Measurements from ENCODE around the gene BCL2L11. TPM values are rescaled to one million over a fixed set of nuclear protein-coding genes. Genes with fewer than 3 reads are reported as not detected.

Gene BCL2L11
- total RNA-seq, 4 donors from 2014 or later = 4.8 to 18.8 (median 13.7) TPM

- intact Hi-C loops (cut with DNase I; ENCODE audit: low total_unique reads) = loop anchor here (2.0 kb wide), 1 partner anchor 16 kb away; no protein-coding TSS in a partner anchor
- Histone ChIP-seq H3K4me1 (peaks cover 15 to 26% of the 10 kb centered on the region in 2 donors), H3K36me3 (no peaks in the 10 kb centered on the region), H3K27me3 (no peaks in the 10 kb centered on the region), H3K9me3 (no peaks in the 10 kb centered on the region), H3K27ac (no peak overlapping the region), H3K4me3 (no peak overlapping the region)
- in situ Hi-C loops (cut with MboI; ENCODE audit: low sequenced_read_pairs in 4 of 4) = loop anchor here in 1 of 4 donors (25.0 kb wide), 1 partner anchor 1117 kb away; the partner anchor contains the start of gene ZC3H8
- TF ChIP-seq POLR2A (IDR thresholded peaks at IDR 0.05) (no peak), CTCF (IDR thresholded peaks at IDR 0.05 in 4 of 5, conservative IDR thresholded peaks at IDR 0.05 in 1 of 5) (no peak)
- ATAC-seq = no peak
- DNase-seq = no peak
Observed at GRCh38 chr2:111145103-111145760, 24.5 kb downstream of the BCL2L11 start.

GRCh38 chr2:111145951-111146350, 25.2 kb downstream of the BCL2L11 start:
- TF ChIP-seq POLR2A (IDR thresholded peaks at IDR 0.05) (no peak), CTCF (IDR thresholded peaks at IDR 0.05 in 4 of 5, conservative IDR thresholded peaks at IDR 0.05 in 1 of 5) (no peak)
- Histone ChIP-seq H3K27ac (no peak overlapping the region), H3K36me3 (peaks cover 0 to 6% of the 10 kb centered on the region in 2 donors), H3K4me3 (no peak overlapping the region), H3K27me3 (no peaks in the 10 kb centered on the region), H3K9me3 (no peaks in the 10 kb centered on the region), H3K4me1 (peaks cover 8 to 19% of the 10 kb centered on the region in 2 donors)
- in situ Hi-C loops (cut with MboI; ENCODE audit: low sequenced_read_pairs in 4 of 4) = loop anchor here in 1 of 4 donors (25.0 kb wide), 1 partner anchor 1116 kb away; the partner anchor contains the start of gene ZC3H8
- DNase-seq = no peak
- ATAC-seq = no peak
- intact Hi-C loops (cut with DNase I; ENCODE audit: low total_unique reads) = loop anchor here (2.0 kb wide), 1 partner anchor 15 kb away; no protein-coding TSS in a partner anchor

- H3K9me3 ChIP-seq = no peaks in the 10 kb centered on the region
- in situ Hi-C loops (cut with MboI; ENCODE audit: low sequenced_read_pairs in 4 of 4) (loop anchor here in 1 of 4 donors (25.0 kb wide), 1 partner anchor 1114 kb away; the partner anchor contains the start of gene ZC3H8), intact Hi-C loops (cut with DNase I; ENCODE audit: low total_unique reads) (no loop called here)
- no peaks in the 10 kb centered on the region for H3K27me3 ChIP-seq
- DNase-seq = no peak
- no peak overlapping the region for H3K4me3 ChIP-seq
- no peak for ATAC-seq
- H3K27ac ChIP-seq = no peak overlapping the region
- peaks cover 5 to 8% of the 10 kb centered on the region in 2 donors for H3K4me1 ChIP-seq
- TF ChIP-seq CTCF (IDR thresholded peaks at IDR 0.05 in 4 of 5, conservative IDR thresholded peaks at IDR 0.05 in 1 of 5) (no peak), POLR2A (IDR thresholded peaks at IDR 0.05) (no peak)
- peaks cover 4 to 19% of the 10 kb centered on the region in 2 donors for H3K36me3 ChIP-seq
Observed at GRCh38 chr2:111148225-111148873, 27.6 kb downstream of the BCL2L11 start.

- Histone ChIP-seq H3K4me3 (no peak overlapping the region), H3K27me3 (no peaks in the 10 kb centered on the region), H3K36me3 (peaks cover 4 to 25% of the 10 kb centered on the region in 2 donors), H3K9me3 (no peaks in the 10 kb centered on the region), H3K4me1 (peaks cover 0 to 2% of the 10 kb centered on the region in 2 donors), H3K27ac (no peak overlapping the region)
- ATAC-seq (peak in 1 of 2 donors; percentile 30), DNase-seq (no peak)
- in situ Hi-C loops (cut with MboI; ENCODE audit: low sequenced_read_pairs in 4 of 4) = loop anchor here in 1 of 4 donors (25.0 kb wide), 1 partner anchor 1113 kb away; the partner anchor contains the start of gene ZC3H8
- TF ChIP-seq POLR2A (IDR thresholded peaks at IDR 0.05) (no peak), CTCF (IDR thresholded peaks at IDR 0.05 in 4 of 5, conservative IDR thresholded peaks at IDR 0.05 in 1 of 5) (no peak)
- intact Hi-C loops (cut with DNase I; ENCODE audit: low total_unique reads) = no loop called here
Observed at GRCh38 chr2:111148925-111149324, 28.2 kb downstream of the BCL2L11 start.

Data from gastrocnemius medialis (tissue), 4 donors.